ENCODE results near the gene HOMER3.
"Not testable (repeated sequence)": the region's sequence is repeated elsewhere in the genome, so short reads cannot be mapped to it uniquely, and the experiment has no call there.

HOMER3 gene

DNA sequence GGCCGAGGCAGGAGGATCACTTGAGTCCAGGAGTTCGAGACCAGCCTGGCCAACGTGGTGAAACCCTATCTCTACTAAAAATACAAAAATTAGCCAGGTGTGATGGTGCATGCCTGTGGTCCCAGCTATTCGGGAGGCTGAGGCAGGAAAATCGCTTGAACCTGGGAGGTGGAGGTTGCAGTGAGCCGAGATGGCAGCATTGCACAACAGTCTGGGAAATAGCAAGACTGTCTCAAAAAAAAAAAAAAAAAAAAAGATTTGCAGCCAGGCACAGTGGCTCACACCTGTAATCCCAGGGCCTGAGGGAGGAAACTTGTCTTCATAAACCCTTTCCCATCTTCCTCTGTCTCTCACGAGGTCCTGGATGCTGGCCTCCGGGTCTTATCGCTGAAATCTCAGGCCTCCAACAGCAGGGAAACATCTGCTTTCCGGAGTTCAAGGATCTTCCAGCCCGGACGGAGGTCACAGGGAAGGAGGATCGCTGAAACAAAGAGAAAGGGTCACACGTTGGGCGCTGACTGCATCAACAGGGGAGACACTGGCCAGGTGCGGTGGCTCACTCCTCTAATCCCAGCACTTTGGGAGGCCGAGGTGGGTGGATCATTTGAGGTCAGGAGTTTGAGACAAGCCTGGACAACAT, 11.5 kb upstream of the HOMER3 start:
- DNase-seq: not testable (repeated sequence)

GRCh38 chr19:18951721-18952281, 10.8 kb upstream of the HOMER3 start:
- DNase-seq: no peak

DNA sequence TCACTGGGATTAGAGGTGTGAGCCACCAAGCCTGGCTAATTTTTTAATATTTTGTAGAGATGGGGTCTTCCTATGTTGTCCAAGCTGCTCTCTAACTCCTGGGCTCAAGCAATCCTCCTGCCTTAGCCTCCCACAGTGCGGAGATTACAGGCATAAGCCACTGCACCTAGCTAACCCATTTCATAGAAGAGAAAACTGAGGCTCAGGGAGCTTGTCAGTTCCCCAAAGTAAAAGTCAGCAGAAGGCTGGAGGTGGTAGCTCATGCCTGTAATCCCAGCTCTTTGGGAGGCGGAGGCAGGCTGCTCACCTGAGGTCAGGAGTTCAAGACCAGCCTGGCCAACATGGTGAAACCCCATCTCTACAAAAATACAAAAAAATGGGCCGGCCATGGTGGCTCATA, 8.8 kb upstream of the HOMER3 start:
- no peak for DNase-seq

- DNase-seq: no peak
These were observed 7.9 kb upstream of the HOMER3 start for GRCh38 chr19:18948976-18949356.

GRCh38 chr19:18948075-18948975, 7.3 kb upstream of the HOMER3 start:
- no peak for DNase-seq

- DNase-seq: no peak
These were observed 5.9 kb upstream of the HOMER3 start for GRCh38 chr19:18946918-18947317.

DNA sequence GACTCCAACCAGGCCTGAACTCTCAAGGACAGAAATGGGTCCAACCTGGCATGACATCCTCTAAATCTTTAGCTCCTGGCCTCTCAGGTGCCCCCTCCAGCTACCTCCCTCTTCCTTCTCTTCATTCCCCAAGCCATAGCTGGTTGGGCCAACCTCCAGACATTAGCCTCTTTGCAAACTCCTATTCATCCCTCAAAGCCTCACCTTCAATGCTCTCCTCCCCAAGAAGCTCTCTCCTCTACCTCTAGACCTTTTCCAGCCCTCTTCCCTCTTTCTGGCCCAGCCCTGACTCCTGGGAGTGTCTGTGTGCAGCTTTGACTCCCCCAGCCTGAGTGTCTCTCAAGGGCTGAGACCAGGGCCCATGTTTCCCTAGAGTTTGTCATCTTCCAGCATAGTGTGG, 5.3 kb upstream of the HOMER3 start:
- DNase-seq: no peak

DNA sequence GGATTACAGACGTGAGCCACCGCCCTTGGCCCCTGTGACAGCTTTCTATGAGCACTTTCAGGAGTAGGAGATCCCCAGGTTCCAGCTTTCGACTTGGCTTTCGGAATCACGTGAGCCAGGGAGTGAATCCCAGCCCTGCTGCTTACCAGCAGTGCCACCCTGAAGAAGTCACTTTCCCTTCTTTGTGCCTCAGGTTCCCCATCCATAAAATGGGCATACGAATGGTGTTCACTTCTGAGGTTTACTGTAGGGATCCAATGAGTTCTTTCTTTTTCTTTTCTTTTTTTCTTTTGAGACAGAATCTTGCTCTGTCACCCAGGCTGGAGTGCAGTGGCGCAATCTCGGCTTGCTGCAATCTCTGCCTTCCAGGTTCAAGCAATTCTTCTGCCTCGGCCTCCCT, 4.3 kb upstream of the HOMER3 start:
- no peak for DNase-seq

- no peak for DNase-seq
These were observed 2.4 kb upstream of the HOMER3 start for GRCh38 chr19:18943465-18943864.

DNA sequence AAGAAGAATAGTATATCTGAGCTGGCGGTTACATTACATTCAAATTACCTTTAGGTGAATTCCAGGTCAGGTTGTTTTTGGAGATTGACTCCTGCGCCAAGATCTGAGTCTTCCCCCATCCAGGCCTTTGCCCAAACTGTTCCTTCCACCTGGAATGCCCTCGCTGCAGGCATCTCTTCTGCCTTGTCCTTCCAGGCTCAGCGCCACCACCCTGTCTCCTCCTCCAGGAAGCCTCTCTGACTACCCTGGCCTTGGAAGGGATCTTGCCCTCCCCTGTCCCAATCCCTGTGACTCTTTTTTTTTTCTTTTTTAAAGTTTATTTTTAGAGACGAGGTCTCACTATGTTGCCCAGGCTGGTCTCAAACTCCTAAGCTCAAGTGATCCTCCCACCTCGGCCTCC, 1.7 kb upstream of the HOMER3 start:
- no peak for DNase-seq

DNA sequence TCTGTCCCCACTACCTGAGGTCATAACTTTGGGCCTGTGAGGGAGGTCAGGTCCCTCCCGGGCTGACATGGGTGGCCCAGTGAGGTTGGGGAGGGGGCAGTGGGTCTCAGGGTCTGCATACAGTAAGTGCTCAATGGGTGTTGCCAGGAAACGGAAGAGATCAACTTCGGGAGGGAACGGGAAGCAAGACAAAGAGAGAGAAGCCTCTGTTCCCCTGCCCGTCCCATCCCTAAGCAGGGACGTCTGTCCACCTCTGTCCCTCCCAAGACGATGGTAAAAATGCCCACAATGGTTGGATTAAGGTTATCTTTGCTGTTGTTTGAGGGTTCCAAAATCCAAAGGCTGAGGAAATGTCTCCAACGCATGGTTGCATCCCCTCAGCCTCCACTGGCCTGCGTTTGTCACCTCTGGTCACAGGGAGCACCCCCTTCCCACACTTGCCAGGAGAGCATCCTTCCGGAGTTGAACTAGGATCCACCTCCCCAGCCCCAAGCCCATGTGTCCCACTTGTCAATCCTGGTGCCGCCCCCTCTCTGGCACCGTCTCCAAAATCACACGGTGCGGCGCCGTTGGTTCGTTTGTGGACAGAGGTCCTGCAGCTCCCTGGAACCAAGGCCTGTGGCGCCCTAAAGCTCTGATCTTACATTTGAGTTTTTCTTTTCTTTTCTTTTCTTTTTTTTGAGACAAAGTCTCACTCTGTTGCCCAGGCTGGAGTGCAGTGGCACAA, 774 bp upstream of the HOMER3 start:
- DNase-seq: no peak

DNA sequence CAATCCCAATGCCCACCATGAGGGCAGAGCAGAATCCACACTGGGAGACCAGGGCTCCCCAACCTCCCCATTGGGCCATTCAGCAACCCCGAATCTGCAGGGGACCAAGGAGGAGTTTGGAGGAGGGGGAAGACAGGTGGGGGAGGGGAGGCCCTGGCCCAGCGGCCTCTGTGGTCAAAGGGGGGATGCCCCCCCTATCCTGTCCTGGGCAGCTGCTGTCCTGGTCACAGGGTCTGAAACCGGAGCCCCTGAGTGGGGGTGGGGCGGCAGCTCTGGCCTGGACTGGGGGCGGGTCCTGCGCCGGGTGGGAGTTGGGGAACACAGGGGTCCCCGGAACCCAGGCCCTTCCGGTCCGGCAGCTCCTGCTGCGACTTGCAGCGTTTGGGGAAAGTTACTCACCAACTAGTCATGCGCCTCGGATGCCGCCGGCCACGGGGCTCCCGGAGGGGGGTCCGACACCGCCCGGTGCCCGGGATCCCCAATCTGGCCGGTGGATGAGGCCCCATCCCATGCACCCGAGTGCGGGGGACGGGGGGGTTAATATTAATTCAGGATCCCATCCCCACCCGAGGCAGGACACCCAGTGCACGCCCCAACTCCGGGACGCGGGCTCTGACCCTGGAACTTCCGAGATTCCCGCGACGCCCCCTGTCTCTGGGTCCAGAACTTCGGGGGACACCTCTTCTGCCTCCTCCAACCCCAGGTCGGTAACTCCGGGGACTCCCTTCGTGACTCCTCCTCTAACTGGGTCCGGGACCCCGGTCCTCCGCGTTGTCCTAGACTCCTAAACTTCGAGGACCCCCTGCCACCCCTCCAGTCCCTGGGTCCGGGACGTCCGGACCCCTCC, 872 bp downstream of the HOMER3 start:
- DNase-seq: no peak

DNA sequence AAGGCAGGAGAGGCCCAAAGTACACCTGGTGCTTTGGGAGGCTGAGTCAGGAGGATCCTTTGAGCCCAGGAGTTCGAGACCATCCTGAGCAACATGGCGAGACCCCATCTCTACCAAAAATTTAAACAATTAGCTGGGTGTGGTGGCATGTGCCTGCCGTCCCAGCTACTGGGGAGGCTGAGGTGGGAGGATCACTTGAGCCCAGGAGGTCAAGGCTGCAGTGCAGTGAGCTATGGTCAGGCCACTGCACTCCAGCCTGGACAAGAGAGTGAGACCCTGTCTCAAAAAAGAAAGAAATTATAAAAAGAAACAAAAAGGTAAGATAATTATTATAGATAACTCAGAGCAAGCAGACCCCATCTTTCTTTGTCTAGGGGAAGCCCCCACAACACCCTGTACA, 1.9 kb downstream of the HOMER3 start:
- DNase-seq: no peak

- no peak for DNase-seq
These were observed 7.7 kb downstream of the HOMER3 start for GRCh38 chr19:18933297-18933696.

DNA sequence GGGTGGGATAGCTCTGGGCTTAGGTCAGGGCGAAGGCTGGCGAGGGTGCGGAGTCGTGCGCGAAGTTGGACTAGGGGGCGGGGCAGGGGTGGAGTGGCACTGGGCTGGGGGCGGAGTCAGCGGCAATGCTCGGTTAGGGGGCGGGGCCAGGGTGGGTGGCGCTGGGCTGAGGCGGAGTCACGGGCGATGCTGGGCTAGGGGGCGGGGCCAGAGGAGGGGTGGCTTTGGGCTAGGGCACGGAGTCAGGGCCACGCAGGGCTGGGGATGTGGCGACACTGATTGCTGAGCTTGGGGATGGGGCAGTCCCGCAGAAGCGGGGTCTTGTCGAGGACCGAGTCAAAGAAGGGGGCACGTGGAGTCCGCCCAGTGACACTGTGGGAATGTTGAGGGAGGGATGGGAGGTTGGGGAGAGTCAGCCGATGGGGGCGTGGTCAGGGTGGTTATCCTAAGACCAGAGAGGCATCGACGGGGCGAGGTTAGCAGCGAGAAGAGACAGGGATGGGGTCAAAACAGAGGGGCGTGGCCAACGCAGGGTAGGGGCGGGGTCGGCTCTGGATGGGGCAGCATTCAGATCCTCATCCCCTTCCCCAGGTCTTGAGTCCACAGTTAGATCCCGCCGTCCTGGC, 8.7 kb downstream of the HOMER3 start:
- no peak for DNase-seq

GRCh38 chr19:18931316-18932162, 9.5 kb downstream of the HOMER3 start:
- no peak for DNase-seq

DNA sequence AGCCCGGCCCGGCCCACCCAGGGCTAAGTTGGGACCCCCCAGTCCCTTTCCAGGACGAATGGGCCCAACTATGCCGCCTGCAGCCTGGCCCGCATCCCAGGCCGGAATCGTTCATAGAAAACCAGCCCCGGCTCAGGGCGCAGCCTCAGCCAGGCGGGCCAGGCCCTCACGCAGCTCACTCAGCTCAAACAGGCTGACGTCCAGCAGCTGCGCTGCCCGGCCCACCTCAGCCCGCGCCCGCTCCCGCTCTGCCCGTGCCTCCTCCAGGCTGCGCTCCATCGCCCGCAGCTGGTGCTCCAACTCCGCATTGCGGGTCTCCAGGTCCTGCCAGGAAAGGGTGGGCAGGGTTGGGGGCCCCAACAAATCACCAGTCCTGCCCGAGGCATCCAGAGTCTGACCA, 11.7 kb downstream of the HOMER3 start:
- no peak for DNase-seq

DNA sequence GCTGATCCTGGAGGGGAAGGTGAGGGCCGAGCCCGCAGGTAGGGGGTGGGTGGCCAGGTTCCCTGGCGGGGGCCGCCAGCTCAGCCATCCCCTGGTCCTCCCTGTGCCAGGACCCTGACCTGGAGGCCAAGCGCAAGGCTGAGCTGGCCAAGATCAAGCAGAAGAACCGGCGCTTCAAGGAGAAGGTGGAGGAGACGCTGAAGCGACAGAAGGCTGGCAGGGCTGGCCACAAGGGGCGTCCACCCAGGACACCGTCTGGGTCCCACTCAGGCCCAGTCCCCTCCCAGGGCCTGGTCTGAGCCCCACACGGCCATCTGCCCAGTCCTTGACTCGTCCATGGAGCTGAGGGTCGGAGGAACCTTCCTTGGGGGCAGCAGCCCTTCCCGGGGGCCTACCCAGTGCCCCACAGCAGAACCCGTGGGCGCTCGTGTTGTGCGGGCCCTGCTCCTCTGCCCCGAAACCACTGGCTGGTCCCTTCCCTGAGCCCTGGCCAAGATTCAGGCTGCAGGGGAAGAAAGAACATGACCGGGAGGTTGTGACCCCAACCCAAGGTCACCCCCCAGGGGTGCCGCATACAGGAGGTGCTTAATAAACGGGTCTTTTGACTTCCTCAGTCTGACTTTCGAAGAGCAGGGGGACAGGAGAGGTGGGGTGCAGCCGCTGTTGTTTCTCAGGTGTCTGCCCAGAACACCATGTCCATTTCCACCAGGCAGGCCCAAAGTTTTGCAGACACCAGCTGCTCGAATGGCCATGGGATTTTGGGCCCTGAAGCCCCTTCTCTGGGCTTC, 12.8 kb downstream of the HOMER3 start:
- DNase-seq: no peak

- DNase-seq: no peak
These were observed 16.3 kb downstream of the HOMER3 start for GRCh38 chr19:18924684-18925213.

All from NCI-H345 (cell line).